Fibroblast of the conjunctiva (primary cell): ENCODE data around the gene IGF2BP3.
A peak's percentile ranks its signal among the peaks of the same experiment; 100 is the strongest.
"Not testable (repeated sequence)": the region's sequence is repeated elsewhere in the genome, so short reads cannot be mapped to it uniquely, and the experiment has no call there.

Experiments
- DNase-seq: peaks from one replicate; pipeline ENCODE4 v3.0.0-alpha.2; 2010; ENCODE audit warnings: low read depth

IGF2BP3 gene

GRCh38 chr7:23422384-23422783 lies 47.9 kb downstream of the IGF2BP3 start:
- no peak for DNase-seq

- no peak for DNase-seq
These were observed 50.4 kb downstream of the IGF2BP3 start for GRCh38 chr7:23419845-23420244.

- DNase-seq = no peak
These were observed 51.1 kb downstream of the IGF2BP3 start for GRCh38 chr7:23419160-23419559.

- DNase-seq = peak; percentile 18
These were observed 52.2 kb downstream of the IGF2BP3 start for GRCh38 chr7:23418046-23418445.

GRCh38 chr7:23415198-23415597 lies 55.1 kb downstream of the IGF2BP3 start:
- DNase-seq = no peak

GRCh38 chr7:23410446-23411183 lies 59.7 kb downstream of the IGF2BP3 start:
- no peak for DNase-seq

GRCh38 chr7:23406564-23406963 lies 63.7 kb downstream of the IGF2BP3 start:
- DNase-seq = not testable (repeated sequence)

GRCh38 chr7:23405240-23405618 lies 65.1 kb downstream of the IGF2BP3 start:
- DNase-seq = no peak

- DNase-seq = no peak
These were observed 65.6 kb downstream of the IGF2BP3 start for GRCh38 chr7:23404546-23405239.

GRCh38 chr7:23403970-23404369 lies 66.3 kb downstream of the IGF2BP3 start:
- DNase-seq = no peak

GRCh38 chr7:23398090-23398489 lies 72.2 kb downstream of the IGF2BP3 start:
- DNase-seq = not testable (repeated sequence)

- DNase-seq = no peak
These were observed 73.0 kb downstream of the IGF2BP3 start for GRCh38 chr7:23397241-23397640.

- peak; percentile 72 for DNase-seq
These were observed 73.9 kb downstream of the IGF2BP3 start for GRCh38 chr7:23396222-23397015.

- no peak for DNase-seq
These were observed 75.7 kb downstream of the IGF2BP3 start for GRCh38 chr7:23394488-23395171.

- no peak for DNase-seq
These were observed 76.7 kb downstream of the IGF2BP3 start for GRCh38 chr7:23393636-23394035.

- DNase-seq = no peak
These were observed 80.6 kb downstream of the IGF2BP3 start for GRCh38 chr7:23389701-23390100.

GRCh38 chr7:23387583-23387982 lies 82.7 kb downstream of the IGF2BP3 start:
- no peak for DNase-seq

- DNase-seq = no peak
These were observed 85.2 kb downstream of the IGF2BP3 start for GRCh38 chr7:23385140-23385539.

GRCh38 chr7:23383225-23383624 lies 87.1 kb downstream of the IGF2BP3 start:
- DNase-seq = no peak

- DNase-seq = no peak
These were observed 89.3 kb downstream of the IGF2BP3 start for GRCh38 chr7:23380961-23381360.

GRCh38 chr7:23380556-23380955 lies 89.7 kb downstream of the IGF2BP3 start:
- no peak for DNase-seq

- DNase-seq = no peak
These were observed 91.3 kb downstream of the IGF2BP3 start for GRCh38 chr7:23378996-23379395.
